Measurements from ENCODE around the gene TRAF2. TPM values are rescaled to one million over a fixed set of nuclear protein-coding genes. Genes with fewer than 3 reads are reported as not detected.

Gene TRAF2
- total and polyA plus RNA-seq, 4 donors, result 4.7 to 14.9 (median 6.8) TPM

DNA sequence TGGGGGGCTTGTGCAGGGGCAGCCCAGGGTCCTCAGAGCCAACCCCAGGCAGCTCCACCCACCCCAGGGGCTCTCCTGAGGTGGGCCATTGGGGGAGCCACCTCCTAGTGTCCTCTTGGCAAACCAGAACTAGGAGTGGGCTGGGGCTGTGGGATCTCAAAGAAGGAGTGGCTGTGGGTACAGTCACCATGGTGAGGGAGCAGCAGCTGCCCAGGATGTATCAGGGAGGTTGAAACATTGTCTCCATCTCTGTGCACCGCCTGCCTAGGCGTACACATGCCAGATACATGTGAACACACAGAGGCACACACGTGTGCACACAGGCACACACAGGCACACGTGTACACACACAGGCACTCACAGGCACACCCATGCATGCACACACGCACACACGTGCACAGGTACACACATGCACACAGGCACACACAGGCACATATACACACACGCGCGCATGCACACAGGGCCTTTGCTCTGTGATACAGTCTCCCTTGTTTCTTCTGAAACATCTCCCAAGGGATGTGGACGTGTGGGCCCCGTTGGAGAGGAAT lies 76.5 kb downstream of the TRAF2 start:
- TF ChIP-seq SP1 (IDR thresholded peaks at IDR 0.05) (no peak), NR2F2 (IDR thresholded peaks at IDR 0.05) (no peak), RXRA (IDR thresholded peaks at IDR 0.05) (no peak), GABPA (IDR thresholded peaks at IDR 0.05 in 1 of 2, conservative IDR thresholded peaks at IDR 0.05 in 1 of 2) (no peak), HNF4G (IDR thresholded peaks at IDR 0.05) (no peak), FOXA2 (IDR thresholded peaks at IDR 0.05) (no peak), JUND (IDR thresholded peaks at IDR 0.05) (no peak), FOXA1 (IDR thresholded peaks at IDR 0.05) (no peak)
- TF ChIP-seq, protein P1, sequence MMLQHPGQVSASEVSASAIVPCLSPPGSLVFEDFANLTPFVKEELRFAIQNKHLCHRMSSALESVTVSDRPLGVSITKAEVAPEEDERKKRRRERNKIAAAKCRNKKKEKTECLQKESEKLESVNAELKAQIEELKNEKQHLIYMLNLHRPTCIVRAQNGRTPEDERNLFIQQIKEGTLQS (IDR thresholded peaks at IDR 0.05), result no peak
- TF ChIP-seq, protein P2, sequence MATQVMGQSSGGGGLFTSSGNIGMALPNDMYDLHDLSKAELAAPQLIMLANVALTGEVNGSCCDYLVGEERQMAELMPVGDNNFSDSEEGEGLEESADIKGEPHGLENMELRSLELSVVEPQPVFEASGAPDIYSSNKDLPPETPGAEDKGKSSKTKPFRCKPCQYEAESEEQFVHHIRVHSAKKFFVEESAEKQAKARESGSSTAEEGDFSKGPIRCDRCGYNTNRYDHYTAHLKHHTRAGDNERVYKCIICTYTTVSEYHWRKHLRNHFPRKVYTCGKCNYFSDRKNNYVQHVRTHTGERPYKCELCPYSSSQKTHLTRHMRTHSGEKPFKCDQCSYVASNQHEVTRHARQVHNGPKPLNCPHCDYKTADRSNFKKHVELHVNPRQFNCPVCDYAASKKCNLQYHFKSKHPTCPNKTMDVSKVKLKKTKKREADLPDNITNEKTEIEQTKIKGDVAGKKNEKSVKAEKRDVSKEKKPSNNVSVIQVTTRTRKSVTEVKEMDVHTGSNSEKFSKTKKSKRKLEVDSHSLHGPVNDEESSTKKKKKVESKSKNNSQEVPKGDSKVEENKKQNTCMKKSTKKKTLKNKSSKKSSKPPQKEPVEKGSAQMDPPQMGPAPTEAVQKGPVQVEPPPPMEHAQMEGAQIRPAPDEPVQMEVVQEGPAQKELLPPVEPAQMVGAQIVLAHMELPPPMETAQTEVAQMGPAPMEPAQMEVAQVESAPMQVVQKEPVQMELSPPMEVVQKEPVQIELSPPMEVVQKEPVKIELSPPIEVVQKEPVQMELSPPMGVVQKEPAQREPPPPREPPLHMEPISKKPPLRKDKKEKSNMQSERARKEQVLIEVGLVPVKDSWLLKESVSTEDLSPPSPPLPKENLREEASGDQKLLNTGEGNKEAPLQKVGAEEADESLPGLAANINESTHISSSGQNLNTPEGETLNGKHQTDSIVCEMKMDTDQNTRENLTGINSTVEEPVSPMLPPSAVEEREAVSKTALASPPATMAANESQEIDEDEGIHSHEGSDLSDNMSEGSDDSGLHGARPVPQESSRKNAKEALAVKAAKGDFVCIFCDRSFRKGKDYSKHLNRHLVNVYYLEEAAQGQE (IDR thresholded peaks at IDR 0.05), result no peak
- TF ChIP-seq, protein P3, sequence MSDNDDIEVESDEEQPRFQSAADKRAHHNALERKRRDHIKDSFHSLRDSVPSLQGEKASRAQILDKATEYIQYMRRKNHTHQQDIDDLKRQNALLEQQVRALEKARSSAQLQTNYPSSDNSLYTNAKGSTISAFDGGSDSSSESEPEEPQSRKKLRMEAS (IDR thresholded peaks at IDR 0.05), result no peak
- TF ChIP-seq, protein P4, sequence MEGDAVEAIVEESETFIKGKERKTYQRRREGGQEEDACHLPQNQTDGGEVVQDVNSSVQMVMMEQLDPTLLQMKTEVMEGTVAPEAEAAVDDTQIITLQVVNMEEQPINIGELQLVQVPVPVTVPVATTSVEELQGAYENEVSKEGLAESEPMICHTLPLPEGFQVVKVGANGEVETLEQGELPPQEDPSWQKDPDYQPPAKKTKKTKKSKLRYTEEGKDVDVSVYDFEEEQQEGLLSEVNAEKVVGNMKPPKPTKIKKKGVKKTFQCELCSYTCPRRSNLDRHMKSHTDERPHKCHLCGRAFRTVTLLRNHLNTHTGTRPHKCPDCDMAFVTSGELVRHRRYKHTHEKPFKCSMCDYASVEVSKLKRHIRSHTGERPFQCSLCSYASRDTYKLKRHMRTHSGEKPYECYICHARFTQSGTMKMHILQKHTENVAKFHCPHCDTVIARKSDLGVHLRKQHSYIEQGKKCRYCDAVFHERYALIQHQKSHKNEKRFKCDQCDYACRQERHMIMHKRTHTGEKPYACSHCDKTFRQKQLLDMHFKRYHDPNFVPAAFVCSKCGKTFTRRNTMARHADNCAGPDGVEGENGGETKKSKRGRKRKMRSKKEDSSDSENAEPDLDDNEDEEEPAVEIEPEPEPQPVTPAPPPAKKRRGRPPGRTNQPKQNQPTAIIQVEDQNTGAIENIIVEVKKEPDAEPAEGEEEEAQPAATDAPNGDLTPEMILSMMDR (IDR thresholded peaks at IDR 0.05; ENCODE audit: low read depth, low read length, missing input control), result no peak
- TF ChIP-seq, protein P5, sequence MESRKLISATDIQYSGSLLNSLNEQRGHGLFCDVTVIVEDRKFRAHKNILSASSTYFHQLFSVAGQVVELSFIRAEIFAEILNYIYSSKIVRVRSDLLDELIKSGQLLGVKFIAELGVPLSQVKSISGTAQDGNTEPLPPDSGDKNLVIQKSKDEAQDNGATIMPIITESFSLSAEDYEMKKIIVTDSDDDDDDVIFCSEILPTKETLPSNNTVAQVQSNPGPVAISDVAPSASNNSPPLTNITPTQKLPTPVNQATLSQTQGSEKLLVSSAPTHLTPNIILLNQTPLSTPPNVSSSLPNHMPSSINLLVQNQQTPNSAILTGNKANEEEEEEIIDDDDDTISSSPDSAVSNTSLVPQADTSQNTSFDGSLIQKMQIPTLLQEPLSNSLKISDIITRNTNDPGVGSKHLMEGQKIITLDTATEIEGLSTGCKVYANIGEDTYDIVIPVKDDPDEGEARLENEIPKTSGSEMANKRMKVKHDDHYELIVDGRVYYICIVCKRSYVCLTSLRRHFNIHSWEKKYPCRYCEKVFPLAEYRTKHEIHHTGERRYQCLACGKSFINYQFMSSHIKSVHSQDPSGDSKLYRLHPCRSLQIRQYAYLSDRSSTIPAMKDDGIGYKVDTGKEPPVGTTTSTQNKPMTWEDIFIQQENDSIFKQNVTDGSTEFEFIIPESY (IDR thresholded peaks at IDR 0.05), result no peak
- 94% methylated on average over 11 of the region's 11 CpGs for WGBS
- H3K9ac ChIP-seq (ENCODE audit: low read depth in 1 of 2, low read length in 2 of 2), result no peak overlapping the region
- DNase-seq (ENCODE audit: low spot score), result no peak
- peaks cover 0 to 2% (median 0%) of the 10 kb centered on the region in 4 donors for H3K4me1 ChIP-seq (ENCODE audit: control insufficient read depth in 4 of 4, insufficient read depth in 4 of 4, low read length in 3 of 4)
- no peaks in the 10 kb centered on the region for H3K27me3 ChIP-seq (ENCODE audit: control insufficient read depth in 4 of 4, insufficient read depth in 4 of 4, low read length in 3 of 4)
- no peaks in the 10 kb centered on the region for H3K9me3 ChIP-seq (ENCODE audit: control insufficient read depth in 4 of 4, low read length in 3 of 4)
- no peak overlapping the region for H3K4me3 ChIP-seq (ENCODE audit: low read depth in 1 of 3, low read length in 3 of 3)
- H3K27ac ChIP-seq (ENCODE audit: low read depth in 1 of 2, low read length in 2 of 2), result no peak overlapping the region
- H3K36me3 ChIP-seq (ENCODE audit: control insufficient read depth in 4 of 4, insufficient read depth in 3 of 4, low read depth in 1 of 4, low read length in 3 of 4), result no peaks in the 10 kb centered on the region

DNA sequence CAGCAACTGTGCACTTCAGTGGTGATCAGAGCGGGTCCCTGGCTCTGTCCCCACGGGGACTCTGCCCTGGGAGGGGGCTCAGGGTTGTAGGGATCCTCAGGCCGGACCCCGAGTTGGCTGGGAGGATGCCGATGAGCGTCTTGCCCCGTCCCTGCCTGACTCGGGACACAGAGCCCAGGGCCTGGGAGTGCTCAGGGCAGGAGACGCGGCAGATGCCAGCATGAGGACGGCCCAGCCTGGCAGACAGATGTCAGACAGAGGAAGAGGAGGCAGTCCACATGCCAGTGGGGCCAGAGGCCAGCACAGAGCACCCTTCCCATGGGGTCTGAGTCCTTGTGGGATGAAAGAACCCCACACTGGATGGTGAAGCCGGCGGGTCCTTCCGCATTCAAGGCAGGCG lies 77.0 kb downstream of the TRAF2 start:
- WGBS, result 91% methylated on average over 15 of the region's 15 CpGs
- no peaks in the 10 kb centered on the region for H3K27me3 ChIP-seq (ENCODE audit: control insufficient read depth in 4 of 4, insufficient read depth in 4 of 4, low read length in 3 of 4)
- H3K4me3 ChIP-seq (ENCODE audit: low read depth in 1 of 3, low read length in 3 of 3), result no peak overlapping the region
- H3K9me3 ChIP-seq (ENCODE audit: control insufficient read depth in 4 of 4, low read length in 3 of 4), result no peaks in the 10 kb centered on the region
- TF ChIP-seq, protein P3 (IDR thresholded peaks at IDR 0.05), result no peak
- TF ChIP-seq GABPA (IDR thresholded peaks at IDR 0.05 in 1 of 2, conservative IDR thresholded peaks at IDR 0.05 in 1 of 2), result no peak
- no peak for TF ChIP-seq EGR1 (IDR thresholded peaks at IDR 0.05; ENCODE audit: low read depth in 2 of 2)
- TF ChIP-seq HNF4G (IDR thresholded peaks at IDR 0.05), result no peak
- no peak for TF ChIP-seq RXRA (IDR thresholded peaks at IDR 0.05)
- H3K9ac ChIP-seq (ENCODE audit: low read depth in 1 of 2, low read length in 2 of 2), result no peak overlapping the region
- peaks cover 0 to 2% (median 0%) of the 10 kb centered on the region in 4 donors for H3K4me1 ChIP-seq (ENCODE audit: control insufficient read depth in 4 of 4, insufficient read depth in 4 of 4, low read length in 3 of 4)
- DNase-seq (ENCODE audit: low spot score), result no peak
- no peaks in the 10 kb centered on the region for H3K36me3 ChIP-seq (ENCODE audit: control insufficient read depth in 4 of 4, insufficient read depth in 3 of 4, low read depth in 1 of 4, low read length in 3 of 4)
- H3K27ac ChIP-seq (ENCODE audit: low read depth in 1 of 2, low read length in 2 of 2), result no peak overlapping the region
